Esophagus squamous epithelium (tissue), 5 donors: ENCODE results near the gene SSR4. TPM values are rescaled to one million over a fixed set of nuclear protein-coding genes. Genes with fewer than 3 reads are reported as not detected.

ENCODE experiments used
- DNase-seq: peaks from one replicate; lab custom pipeline; 2025; lab: John Stamatoyannopoulos, UW
- H3K27ac ChIP-seq, 4 donors: fragments of 200-600 bp; sonication (generic); one replicate each; pipeline ENCODE4 v1.5.1; 2016 to 2019; ENCODE audit warnings: mild to moderate bottlenecking in 1 of 4
- H3K27me3 ChIP-seq, 4 donors: fragments of 200-600 bp; sonication (generic); 1 replicate in 3 of 4; 2 replicates in 1 of 4; pipeline versions ENCODE4 v1.5.1 to v1.6.0; 2017 to 2021; ENCODE audit warnings: antibody characterized with exemption in 1 of 4
- H3K36me3 ChIP-seq, 3 donors: fragments of 200-600 bp; sonication (generic); one replicate each; pipeline ENCODE4 v1.5.1; 2016 to 2019
- H3K4me1 ChIP-seq, 3 donors: fragments of 200-600 bp; sonication (generic); one replicate each; pipeline ENCODE4 v1.5.1; 2017 to 2019
- H3K4me3 ChIP-seq, 4 donors: fragments of 200-600 bp; sonication (generic); 1 replicate in 3 of 4; 2 replicates in 1 of 4; pipeline ENCODE4 v1.5.1; 2016 to 2019; ENCODE audit warnings: mild to moderate bottlenecking in 2 of 4, moderate library complexity in 1 of 4
- H3K9me3 ChIP-seq, 3 donors: fragments of 200-600 bp; sonication (generic); one replicate each; pipeline ENCODE4 v1.5.1; 2016 to 2019
- POLR2A ChIP-seq, 4 donors: fragments of 450-650 bp; IDR thresholded peaks; one replicate each; pipeline ENCODE4 v1.6.1; 2017; ENCODE audit warnings: antibody characterized with exemption in 4 of 4, mild to moderate bottlenecking in 4 of 4, moderate library complexity in 3 of 4
- WGBS, 2 donors: methylation state at CpG; one replicate each; pipeline ENCODE4 v1.1.5; 2018; 5-methylcytosine and 5-hydroxymethylcytosine counted together
- intact Hi-C: fragments of 100-400 bp; cut with DNase I; formaldehyde crosslinking; loops from one replicate; pipeline ENCODE4 v1.15.0; 2022
- total RNA-seq, 4 donors: library from RNA; depleted of rRNA; stranded (reverse); fragments of >200 nt; gene quantifications; one replicate each; pipeline ENCODE4 v1.1.0, GENCODE V29; 2016
- TF ChIP-seq, protein P1 (sequence below), 6 experiments: fragments of 450-650 bp in 4 of 6; fragments of 200-600 bp in 2 of 6; sonication (generic) in 2 of 6; IDR thresholded peaks; one replicate each; pipeline ENCODE4 v1.5.1; 2016 to 2019; ENCODE audit warnings: antibody characterized with exemption in 6 of 6, mild to moderate bottlenecking in 4 of 6, moderate library complexity in 4 of 6
- donor health status: DM: yes; HTN: yes; CAD: no.

Gene SSR4
- total RNA-seq, 4 donors from 2014 or later: 131 to 257 (median 159) TPM

- H3K9me3 ChIP-seq: no peaks in the 10 kb centered on the region
- WGBS, 2 donors: 55 to 74% methylated on average over 8 to 13 of the region's 17 CpGs
Observed at GRCh38 chrX:153791104-153791852, 3.2 kb upstream of the SSR4 start.

GRCh38 chrX:153792368-153792767 lies 2.1 kb upstream of the SSR4 start:
- Histone ChIP-seq H3K36me3 (peaks cover 2 to 47% (median 3%) of the 10 kb centered on the region in 3 donors), H3K27ac (no peak overlapping the region), H3K4me3 (no peak overlapping the region), H3K4me1 (peaks cover 9 to 51% (median 22%) of the 10 kb centered on the region in 3 donors), H3K27me3 (no peaks in the 10 kb centered on the region), H3K9me3 (no peaks in the 10 kb centered on the region)
- intact Hi-C loops: no loop called here
- DNase-seq: no peak
- WGBS, 2 donors: 93% methylated on average over 2 of the region's 6 CpGs; no CpG with 5 or more reads in 1 of the 2 donors
- TF ChIP-seq, protein P1, sequence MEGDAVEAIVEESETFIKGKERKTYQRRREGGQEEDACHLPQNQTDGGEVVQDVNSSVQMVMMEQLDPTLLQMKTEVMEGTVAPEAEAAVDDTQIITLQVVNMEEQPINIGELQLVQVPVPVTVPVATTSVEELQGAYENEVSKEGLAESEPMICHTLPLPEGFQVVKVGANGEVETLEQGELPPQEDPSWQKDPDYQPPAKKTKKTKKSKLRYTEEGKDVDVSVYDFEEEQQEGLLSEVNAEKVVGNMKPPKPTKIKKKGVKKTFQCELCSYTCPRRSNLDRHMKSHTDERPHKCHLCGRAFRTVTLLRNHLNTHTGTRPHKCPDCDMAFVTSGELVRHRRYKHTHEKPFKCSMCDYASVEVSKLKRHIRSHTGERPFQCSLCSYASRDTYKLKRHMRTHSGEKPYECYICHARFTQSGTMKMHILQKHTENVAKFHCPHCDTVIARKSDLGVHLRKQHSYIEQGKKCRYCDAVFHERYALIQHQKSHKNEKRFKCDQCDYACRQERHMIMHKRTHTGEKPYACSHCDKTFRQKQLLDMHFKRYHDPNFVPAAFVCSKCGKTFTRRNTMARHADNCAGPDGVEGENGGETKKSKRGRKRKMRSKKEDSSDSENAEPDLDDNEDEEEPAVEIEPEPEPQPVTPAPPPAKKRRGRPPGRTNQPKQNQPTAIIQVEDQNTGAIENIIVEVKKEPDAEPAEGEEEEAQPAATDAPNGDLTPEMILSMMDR (IDR thresholded peaks at IDR 0.05): no peak
- TF ChIP-seq POLR2A (IDR thresholded peaks at IDR 0.05): no peak

More at GRCh38 chrX:153791104-153791852, 3.2 kb upstream of the SSR4 start:
- H3K4me1 ChIP-seq: peaks cover 9 to 47% (median 22%) of the 10 kb centered on the region in 3 donors
- no peak for TF ChIP-seq POLR2A (IDR thresholded peaks at IDR 0.05)
- TF ChIP-seq, protein P1 (IDR thresholded peaks at IDR 0.05): no peak
- peaks cover 5 to 47% (median 5%) of the 10 kb centered on the region in 3 donors for H3K36me3 ChIP-seq
- DNase-seq: no peak
- H3K27ac ChIP-seq: no peak overlapping the region
- intact Hi-C loops: no loop called here
- no peak overlapping the region for H3K4me3 ChIP-seq
- no peaks in the 10 kb centered on the region for H3K27me3 ChIP-seq

GRCh38 chrX:153793291-153793690 lies 1.2 kb upstream of the SSR4 start:
- no peak for TF ChIP-seq POLR2A (IDR thresholded peaks at IDR 0.05)
- Histone ChIP-seq H3K27ac (peak overlapping the region; percentile 94 to 97 (median 95)), H3K27me3 (no peaks in the 10 kb centered on the region), H3K9me3 (no peaks in the 10 kb centered on the region), H3K4me1 (peaks cover 9 to 51% (median 22%) of the 10 kb centered on the region in 3 donors), H3K36me3 (peaks cover 0 to 47% (median 5%) of the 10 kb centered on the region in 3 donors), H3K4me3 (peak overlapping the region; percentile 52 to 78 (median 67))
- DNase-seq: no peak
- intact Hi-C loops: no loop called here
- WGBS, 2 donors: 0 to 61% methylated on average over 1 to 7 of the region's 7 CpGs

- Histone ChIP-seq H3K4me1 (peaks cover 9 to 50% (median 22%) of the 10 kb centered on the region in 3 donors), H3K9me3 (no peaks in the 10 kb centered on the region), H3K4me3 (peak overlapping the region; percentile 52 to 78 (median 67)), H3K36me3 (peaks cover 0 to 38% (median 5%) of the 10 kb centered on the region in 3 donors), H3K27ac (peak overlapping the region; percentile 94 to 97 (median 95)), H3K27me3 (no peaks in the 10 kb centered on the region)
- 10 to 37% methylated on average over 6 to 24 of the region's 47 CpGs for WGBS, 2 donors
- DNase-seq: no peak
- intact Hi-C loops: no loop called here
- TF ChIP-seq POLR2A (IDR thresholded peaks at IDR 0.05): no peak
Observed at GRCh38 chrX:153794897-153795816, 689 bp downstream of the SSR4 start.

DNA sequence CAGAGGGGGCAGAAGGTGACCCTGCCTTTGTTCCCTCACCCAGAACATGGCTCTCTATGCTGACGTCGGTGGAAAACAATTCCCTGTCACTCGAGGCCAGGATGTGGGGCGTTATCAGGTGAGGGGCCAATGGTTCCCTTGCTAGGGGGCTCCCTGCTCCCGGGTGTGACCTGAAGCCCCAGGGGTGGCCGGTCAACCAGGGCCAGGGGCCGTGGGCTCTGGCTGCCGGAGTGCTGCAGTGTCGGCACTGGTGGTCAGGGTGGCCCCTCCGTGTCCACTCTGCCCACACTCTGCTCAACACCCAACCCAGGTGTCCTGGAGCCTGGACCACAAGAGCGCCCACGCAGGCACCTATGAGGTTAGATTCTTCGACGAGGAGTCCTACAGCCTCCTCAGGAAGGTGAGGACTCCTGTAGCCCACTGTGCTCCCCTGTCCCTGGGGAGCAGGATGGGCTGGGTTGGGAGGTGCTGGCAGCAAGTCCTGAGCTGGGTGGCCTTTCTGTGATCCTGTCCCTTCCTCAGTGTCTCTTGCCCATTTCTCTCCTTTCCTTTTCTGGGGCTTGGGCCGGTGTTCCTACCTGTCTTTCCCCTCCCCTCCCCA lies 3.0 kb downstream of the SSR4 start:
- DNase-seq: no peak
- H3K27me3 ChIP-seq: no peaks in the 10 kb centered on the region
- H3K9me3 ChIP-seq: no peaks in the 10 kb centered on the region
- H3K4me3 ChIP-seq: no peak overlapping the region
- peaks cover 9 to 27% (median 17%) of the 10 kb centered on the region in 3 donors for H3K4me1 ChIP-seq
- 93% methylated on average over 5 of the region's 15 CpGs; no CpG with 5 or more reads in 1 of the 2 donors for WGBS, 2 donors
- TF ChIP-seq, protein P1 (IDR thresholded peaks at IDR 0.05): no peak
- TF ChIP-seq POLR2A (IDR thresholded peaks at IDR 0.05): no peak
- peaks cover 0 to 35% (median 5%) of the 10 kb centered on the region in 3 donors for H3K36me3 ChIP-seq
- no peak overlapping the region for H3K27ac ChIP-seq
- intact Hi-C loops: no loop called here
